Pancreas (tissue), 10 donors: Measurements from ENCODE around the gene NEO1. TPM values are rescaled to one million over a fixed set of nuclear protein-coding genes. Genes with fewer than 3 reads are reported as not detected.

Source experiments
- ATAC-seq, 4 donors: fragments of 200-7000 bp; cut with Tn5 transposase; one replicate each; pipeline versions ENCODE4 v1.8.0 to v1.9.1; 2020; ENCODE audit warnings: mild to moderate bottlenecking in 4 of 4, moderate library complexity in 4 of 4
- DNase-seq, 6 donors: peaks; one replicate each; pipeline ENCODE4 v3.0.0-alpha.2; 2020
- FAIRE-seq: peaks from 2 replicates; lab custom pipeline; 2012; peaks lifted over from hg19 to GRCh38; lab: Jason Lieb, UNC
- H3K27ac ChIP-seq, 4 donors: fragments of 200-600 bp; sonication (generic); 1 replicate in 3 of 4; 2 replicates in 1 of 4; pipeline versions ENCODE4 v1.5.0 to v1.8.0; 2020
- H3K27me3 ChIP-seq, 4 donors: fragments of 200-600 bp; one replicate each; pipeline ENCODE4 v1.8.0; 2021
- H3K36me3 ChIP-seq, 3 donors: fragments of 200-600 bp; sonication (generic) in 1 of 3; one replicate each; pipeline versions ENCODE4 v1.5.0 to v1.8.0; 2020 to 2021
- H3K4me1 ChIP-seq, 3 donors: fragments of 200-600 bp; one replicate each; pipeline ENCODE4 v1.8.0; 2021
- H3K4me3 ChIP-seq, 4 donors: fragments of 200-600 bp; sonication (generic) in 2 of 4; one replicate each; pipeline versions ENCODE4 v1.5.0 to v1.8.0; 2020 to 2021
- H3K9me3 ChIP-seq, 4 donors: fragments of 200-600 bp; one replicate each; pipeline ENCODE4 v1.8.0; 2021
- WGBS, 2 donors: extraction: QIAGEN DNeasy Blood & Tissue Kit; methylation state at CpG; one replicate each; pipeline ENCODE4 v1.1.7; 2013; 5-methylcytosine and 5-hydroxymethylcytosine counted together
- intact Hi-C, 3 donors: fragments of 100-400 bp; cut with DNase I; formaldehyde crosslinking; loops; one replicate each; pipeline versions ENCODE4 v1.11.1 to v1.14.2; 2022
- polyA plus RNA-seq, 2 donors: library from polyadenylated mRNA; stranded (reverse); fragments of 200-250 nt; gene quantifications; one replicate each; pipeline ENCODE4 v1.2.3, GENCODE V29; 2013
- total RNA-seq, 6 donors: library from RNA; stranded (reverse); fragmentation: NEBNext Ultra II Directional in 4 of 6; extraction: Animal tissue kit (Norgen Biotek cat#: 25700) in 4 of 6; gene quantifications; one replicate each; pipeline versions ENCODE4 v1.2.1 to v1.2.4, GENCODE V29; 2021 to 2023
- TF ChIP-seq, protein P1 (sequence below), 4 donors: fragments of 200-600 bp; sonication (generic) in 3 of 4; IDR thresholded peaks; one replicate each; pipeline versions ENCODE4 v1.5.0 to v1.8.0; 2021; ENCODE audit warnings: antibody characterized with exemption in 4 of 4
- donor health status: healthy with polysubstance abuse.
- donor health status: DM: no; HTN: no; CAD: no; lungs with moderate emphysema.
- donor health status: DM: no; HTN: no; CAD: no.
- donor health status: control.
- donor health status: control.
- donor health status: Bipolar disorder and iron deficiency.
- donor health status: DM: yes; HTN: yes; CAD: no.
- donor health status: DM: no; HTN: no; CAD: no.
- donor health status: DM: no; HTN: no; CAD: no.
- donor health status: DM: yes; HTN: yes; CAD: no.

The NEO1 gene
- total and polyA plus RNA-seq, 8 donors, result 7.1 to 30.7 (median 19.6) TPM

DNA sequence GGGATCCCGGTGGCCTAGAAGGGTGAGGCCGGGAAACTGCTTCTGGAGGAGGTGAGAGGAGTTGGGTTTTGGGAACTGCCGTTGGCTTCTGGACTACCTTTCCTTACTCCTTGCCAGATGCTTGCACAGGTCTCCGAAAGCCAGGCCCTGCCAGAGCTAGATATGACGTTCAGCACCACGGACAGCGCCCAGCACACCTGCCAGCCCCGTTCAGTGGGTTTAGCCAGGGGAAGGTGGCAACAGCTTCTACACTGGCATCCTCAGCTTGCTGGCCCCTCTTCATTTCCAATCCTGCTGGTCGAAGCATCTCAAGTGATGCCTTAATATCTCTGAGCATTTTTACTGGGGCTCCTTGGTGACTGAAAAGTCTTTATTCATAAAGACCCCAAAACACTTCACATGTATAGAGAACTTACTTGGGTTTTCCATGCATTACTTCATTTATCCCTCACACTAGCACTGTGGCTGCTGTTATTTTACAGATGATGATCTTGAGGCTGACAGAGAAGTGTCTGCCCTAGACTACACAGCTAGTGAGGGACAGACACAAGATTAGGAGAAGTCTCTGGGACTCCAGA, 294.6 kb downstream of the NEO1 start:
- intact Hi-C loops, result no loop called here
- H3K4me1 ChIP-seq, result no peaks in the 10 kb centered on the region
- no peaks in the 10 kb centered on the region for H3K9me3 ChIP-seq
- no peak overlapping the region for H3K27ac ChIP-seq
- peak; percentile 60 to 94 (median 81) for DNase-seq
- no peaks in the 10 kb centered on the region for H3K27me3 ChIP-seq
- peak; percentile 79 to 97 (median 89) for ATAC-seq
- FAIRE-seq, result no peak
- no peak overlapping the region for H3K4me3 ChIP-seq
- TF ChIP-seq, protein P1, sequence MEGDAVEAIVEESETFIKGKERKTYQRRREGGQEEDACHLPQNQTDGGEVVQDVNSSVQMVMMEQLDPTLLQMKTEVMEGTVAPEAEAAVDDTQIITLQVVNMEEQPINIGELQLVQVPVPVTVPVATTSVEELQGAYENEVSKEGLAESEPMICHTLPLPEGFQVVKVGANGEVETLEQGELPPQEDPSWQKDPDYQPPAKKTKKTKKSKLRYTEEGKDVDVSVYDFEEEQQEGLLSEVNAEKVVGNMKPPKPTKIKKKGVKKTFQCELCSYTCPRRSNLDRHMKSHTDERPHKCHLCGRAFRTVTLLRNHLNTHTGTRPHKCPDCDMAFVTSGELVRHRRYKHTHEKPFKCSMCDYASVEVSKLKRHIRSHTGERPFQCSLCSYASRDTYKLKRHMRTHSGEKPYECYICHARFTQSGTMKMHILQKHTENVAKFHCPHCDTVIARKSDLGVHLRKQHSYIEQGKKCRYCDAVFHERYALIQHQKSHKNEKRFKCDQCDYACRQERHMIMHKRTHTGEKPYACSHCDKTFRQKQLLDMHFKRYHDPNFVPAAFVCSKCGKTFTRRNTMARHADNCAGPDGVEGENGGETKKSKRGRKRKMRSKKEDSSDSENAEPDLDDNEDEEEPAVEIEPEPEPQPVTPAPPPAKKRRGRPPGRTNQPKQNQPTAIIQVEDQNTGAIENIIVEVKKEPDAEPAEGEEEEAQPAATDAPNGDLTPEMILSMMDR (IDR thresholded peaks at IDR 0.05), result no peak
- H3K36me3 ChIP-seq, result no peaks in the 10 kb centered on the region
- WGBS, 2 donors, result 14 to 15% methylated on average over 9 of the region's 9 CpGs

DNA sequence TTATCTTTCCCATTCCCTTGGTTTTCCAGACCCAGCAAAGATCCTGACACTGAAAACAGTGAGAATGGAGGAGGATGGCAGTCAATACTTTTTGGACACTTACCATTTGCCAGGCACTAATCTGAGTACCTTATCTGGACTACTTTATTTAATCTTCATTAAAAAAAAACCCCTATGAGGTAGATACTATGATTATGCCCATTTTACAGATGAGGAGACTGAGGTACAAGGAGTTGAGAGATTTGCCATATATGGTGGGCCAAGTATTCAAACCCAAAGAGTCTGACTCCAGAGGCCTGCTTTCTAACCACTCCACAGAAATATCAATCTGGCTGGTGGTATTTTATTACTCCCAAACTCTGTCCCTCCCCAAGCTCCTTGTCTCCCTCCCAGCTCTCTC, 296.9 kb downstream of the NEO1 start:
- H3K27ac ChIP-seq, result no peak overlapping the region
- no peaks in the 10 kb centered on the region for H3K36me3 ChIP-seq
- H3K27me3 ChIP-seq, result no peaks in the 10 kb centered on the region
- H3K9me3 ChIP-seq, result no peaks in the 10 kb centered on the region
- no peaks in the 10 kb centered on the region for H3K4me1 ChIP-seq
- ATAC-seq (no peak), FAIRE-seq (no peak), DNase-seq (no peak)
- no peak overlapping the region for H3K4me3 ChIP-seq
- TF ChIP-seq, protein P1 (IDR thresholded peaks at IDR 0.05), result no peak
- intact Hi-C loops, result no loop called here

DNA sequence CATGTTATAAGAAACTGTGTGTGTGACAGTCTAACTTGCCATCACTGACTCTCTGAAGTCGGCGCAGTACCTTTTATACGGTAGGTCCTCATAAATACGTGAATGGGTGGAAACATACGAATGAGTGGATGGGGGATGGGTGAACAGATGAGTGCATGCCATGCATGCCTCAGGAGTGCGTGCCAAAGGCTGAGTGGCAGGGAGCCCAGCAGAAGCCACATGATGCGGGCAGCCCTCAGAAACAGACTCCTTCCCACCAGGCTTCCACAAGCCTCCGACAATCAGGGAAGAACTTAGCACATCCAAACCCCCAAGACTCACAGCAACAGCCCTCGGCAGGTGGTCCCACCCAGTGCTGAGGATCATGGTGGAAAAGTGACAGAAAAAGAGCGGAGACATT, 299.8 kb downstream of the NEO1 start:
- H3K4me1 ChIP-seq, result no peaks in the 10 kb centered on the region
- WGBS, 2 donors, result 47 to 54% methylated on average over 10 of the region's 10 CpGs
- H3K9me3 ChIP-seq, result no peaks in the 10 kb centered on the region
- no peaks in the 10 kb centered on the region for H3K36me3 ChIP-seq
- intact Hi-C loops, result no loop called here
- no peak overlapping the region for H3K27ac ChIP-seq
- ATAC-seq, result no peak
- TF ChIP-seq, protein P1 (IDR thresholded peaks at IDR 0.05), result no peak
- H3K4me3 ChIP-seq, result no peak overlapping the region
- H3K27me3 ChIP-seq, result no peaks in the 10 kb centered on the region
- no peak for FAIRE-seq
- no peak for DNase-seq

DNA sequence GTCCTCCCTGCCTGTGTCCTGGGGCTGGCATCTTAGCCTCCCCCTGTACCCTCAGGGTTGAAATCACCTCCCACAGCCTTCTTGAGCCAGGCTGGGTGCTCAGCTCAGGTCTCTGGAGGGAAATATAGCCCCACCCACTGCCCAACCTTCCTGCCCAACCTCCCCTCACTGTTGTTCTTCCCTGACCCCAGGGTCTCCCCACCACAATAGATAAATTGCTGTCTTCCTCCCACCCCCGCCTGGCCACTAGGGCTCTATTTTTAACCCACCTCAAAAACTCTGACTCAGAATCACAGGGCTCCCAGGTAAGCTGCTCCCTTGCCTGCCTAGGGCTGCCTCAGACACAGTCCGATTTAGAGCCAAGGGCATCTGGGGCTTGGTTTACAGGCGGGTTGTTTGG, 301.5 kb downstream of the NEO1 start:
- DNase-seq (no peak), FAIRE-seq (no peak), ATAC-seq (no peak)
- Histone ChIP-seq H3K36me3 (no peaks in the 10 kb centered on the region), H3K9me3 (no peaks in the 10 kb centered on the region), H3K4me1 (no peaks in the 10 kb centered on the region), H3K4me3 (no peak overlapping the region), H3K27ac (no peak overlapping the region), H3K27me3 (no peaks in the 10 kb centered on the region)
- TF ChIP-seq, protein P1 (IDR thresholded peaks at IDR 0.05), result no peak
- intact Hi-C loops, result no loop called here
- WGBS, 2 donors, result 46 to 51% methylated on average over 3 of the region's 3 CpGs

DNA sequence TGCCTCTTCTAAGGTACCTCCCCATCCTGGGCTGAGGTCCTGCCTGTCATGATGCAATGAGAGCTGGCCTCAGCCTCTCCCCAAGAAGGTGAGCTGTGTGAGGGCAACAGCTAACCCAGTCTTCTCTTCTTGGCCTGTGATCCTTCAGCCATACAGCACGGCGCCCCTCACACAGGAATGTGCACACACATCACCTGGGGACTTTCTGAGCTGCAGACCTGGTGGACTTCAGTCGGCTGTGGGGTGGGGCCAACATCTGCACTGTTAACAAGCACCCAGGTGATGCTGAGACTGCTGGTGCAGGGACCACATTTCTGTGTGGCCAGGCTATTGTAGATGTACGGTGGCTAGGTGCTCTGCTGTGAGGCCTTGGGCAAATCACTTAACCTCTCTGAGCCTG, 302.0 kb downstream of the NEO1 start:
- TF ChIP-seq, protein P1 (IDR thresholded peaks at IDR 0.05), result no peak
- intact Hi-C loops, result no loop called here
- H3K27ac ChIP-seq, result no peak overlapping the region
- no peaks in the 10 kb centered on the region for H3K36me3 ChIP-seq
- H3K9me3 ChIP-seq, result no peaks in the 10 kb centered on the region
- ATAC-seq, result no peak
- H3K4me1 ChIP-seq, result no peaks in the 10 kb centered on the region
- 70 to 73% methylated on average over 4 of the region's 4 CpGs for WGBS, 2 donors
- no peak for FAIRE-seq
- H3K27me3 ChIP-seq, result no peaks in the 10 kb centered on the region
- no peak overlapping the region for H3K4me3 ChIP-seq
- no peak for DNase-seq
